LNCaP clone FGC (cell line): Measurements from ENCODE around the gene TBCK.
A peak's percentile ranks its signal among the peaks of the same experiment; 100 is the strongest.

ENCODE experiments used
- DNase-seq: peaks from one replicate; pipeline ENCODE4 v3.0.0-alpha.2; 2011; ENCODE audit warnings: low read depth
- H3K4me3 ChIP-seq: 2 replicates; pipeline ENCODE4 v1.5.1; 2011; ENCODE audit warnings: mild to moderate bottlenecking, low read depth, low read length, control low read depth
- CTCF ChIP-seq: IDR thresholded peaks from 2 replicates; pipeline ENCODE4 v1.5.1; 2012; ENCODE audit warnings: mild to moderate bottlenecking; ENCODE audit not compliant: control insufficient read depth, insufficient read depth; ENCODE audit errors: extremely low read depth

TBCK gene

GRCh38 chr4:105994841-105995501, 321.0 kb downstream of the TBCK start:
- no peak for TF ChIP-seq CTCF
- DNase-seq = no peak
- no peak overlapping the region for H3K4me3 ChIP-seq

DNA sequence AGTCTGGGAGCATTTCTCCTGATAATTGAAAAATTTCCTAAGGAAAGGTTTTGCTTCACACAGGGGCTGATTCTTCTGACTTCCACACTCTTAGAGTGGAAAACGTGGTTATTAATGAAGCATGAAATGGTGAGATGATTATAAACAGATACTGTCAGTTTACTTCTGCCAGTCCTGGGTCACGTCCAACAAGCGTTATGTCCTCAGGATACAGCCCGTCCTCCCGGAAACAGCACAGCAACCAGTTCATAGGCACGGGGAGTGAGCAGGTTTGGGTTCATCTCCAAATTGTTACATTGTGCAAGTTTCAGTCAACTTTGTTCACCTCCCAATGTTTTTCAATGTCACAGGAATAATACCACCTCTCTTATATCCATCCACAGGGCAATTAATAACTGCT, 321.9 kb downstream of the TBCK start:
- no peak for TF ChIP-seq CTCF
- no peak overlapping the region for H3K4me3 ChIP-seq
- DNase-seq = peak; percentile 36

- TF ChIP-seq CTCF = no peak
- no peak for DNase-seq
- no peak overlapping the region for H3K4me3 ChIP-seq
These were observed 323.2 kb downstream of the TBCK start for GRCh38 chr4:105992641-105993305.

DNA sequence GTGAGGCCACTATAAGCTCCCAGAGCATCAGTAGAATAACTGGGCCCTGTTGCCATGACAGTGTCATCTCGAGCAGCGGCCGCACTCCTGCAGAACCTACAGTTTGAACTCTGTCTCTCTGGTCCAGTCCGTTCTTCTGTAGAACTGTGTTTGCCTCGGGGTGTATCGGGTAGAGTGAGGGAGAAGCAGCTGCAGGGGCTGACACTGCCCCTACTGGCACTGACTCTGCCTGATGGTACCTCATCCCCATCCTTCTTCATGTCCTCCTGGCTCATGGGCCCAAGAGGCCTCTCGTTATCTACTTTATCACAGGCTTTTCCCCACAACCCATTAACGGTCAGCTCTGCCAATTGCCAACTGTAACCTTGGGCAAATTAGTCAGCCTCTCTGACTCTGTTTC, 324.3 kb downstream of the TBCK start:
- no peak for TF ChIP-seq CTCF
- DNase-seq = no peak
- H3K4me3 ChIP-seq = no peak overlapping the region
